ENCODE measurements around the gene HSD17B4. TPM values are rescaled to one million over a fixed set of nuclear protein-coding genes. Genes with fewer than 3 reads are reported as not detected.
"Not testable (repeated sequence)": the region's sequence is repeated elsewhere in the genome, so short reads cannot be mapped to it uniquely, and the experiment has no call there.

The HSD17B4 gene
- total RNA-seq, 1 donor from 2014 or later = 206 TPM

- peak; percentile 72 for DNase-seq
These were observed 16.7 kb upstream of the HSD17B4 start for GRCh38 chr5:119435436-119436132.

- not testable (repeated sequence) for DNase-seq
These were observed 14.3 kb upstream of the HSD17B4 start for GRCh38 chr5:119437785-119438586.

- DNase-seq = not testable (repeated sequence)
These were observed 13.7 kb upstream of the HSD17B4 start for GRCh38 chr5:119438587-119438917.

- DNase-seq = no peak
These were observed 13.1 kb upstream of the HSD17B4 start for GRCh38 chr5:119439140-119439631.

- DNase-seq = not testable (repeated sequence)
These were observed 12.7 kb upstream of the HSD17B4 start for GRCh38 chr5:119439632-119440031.

GRCh38 chr5:119444643-119445042 is 7.7 kb upstream of the HSD17B4 start:
- DNase-seq = not testable (repeated sequence)

GRCh38 chr5:119445544-119445943 is 6.8 kb upstream of the HSD17B4 start:
- no peak for DNase-seq

GRCh38 chr5:119449882-119450281 is 2.4 kb upstream of the HSD17B4 start:
- no peak for DNase-seq

- DNase-seq = not testable (repeated sequence)
These were observed 1.7 kb upstream of the HSD17B4 start for GRCh38 chr5:119450627-119451026.

GRCh38 chr5:119451561-119451960 is 736 bp upstream of the HSD17B4 start:
- no peak for DNase-seq

- no peak for DNase-seq
These were observed 281 bp upstream of the HSD17B4 start for GRCh38 chr5:119452060-119452372.

- DNase-seq = peak; percentile 34
These were observed 710 bp downstream of the HSD17B4 start for GRCh38 chr5:119453040-119453373.

GRCh38 chr5:119454171-119454570 is 1.9 kb downstream of the HSD17B4 start:
- no peak for DNase-seq

- DNase-seq = peak; percentile 31
These were observed 6.8 kb downstream of the HSD17B4 start for GRCh38 chr5:119458911-119459632.

GRCh38 chr5:119465640-119466039 is 13.3 kb downstream of the HSD17B4 start:
- no peak for DNase-seq

GRCh38 chr5:119468286-119468685 is 16.0 kb downstream of the HSD17B4 start:
- DNase-seq = no peak

GRCh38 chr5:119470105-119470763 is 17.9 kb downstream of the HSD17B4 start:
- no peak for DNase-seq

- peak; percentile 69 for DNase-seq
These were observed 18.7 kb downstream of the HSD17B4 start for GRCh38 chr5:119470851-119471451.

GRCh38 chr5:119473241-119473640 is 20.9 kb downstream of the HSD17B4 start:
- DNase-seq = no peak

- no peak for DNase-seq
These were observed 24.0 kb downstream of the HSD17B4 start for GRCh38 chr5:119476341-119476740.

- DNase-seq = no peak
These were observed 26.5 kb downstream of the HSD17B4 start for GRCh38 chr5:119478781-119479180.

GRCh38 chr5:119480629-119481028 is 28.3 kb downstream of the HSD17B4 start:
- DNase-seq = not testable (repeated sequence)

GRCh38 chr5:119483155-119483554 is 30.9 kb downstream of the HSD17B4 start:
- no peak for DNase-seq
